ENCODE results near the gene ULBP1.
"Not testable (repeated sequence)": the region's sequence is repeated elsewhere in the genome, so short reads cannot be mapped to it uniquely, and the experiment has no call there.

ULBP1 gene

DNA sequence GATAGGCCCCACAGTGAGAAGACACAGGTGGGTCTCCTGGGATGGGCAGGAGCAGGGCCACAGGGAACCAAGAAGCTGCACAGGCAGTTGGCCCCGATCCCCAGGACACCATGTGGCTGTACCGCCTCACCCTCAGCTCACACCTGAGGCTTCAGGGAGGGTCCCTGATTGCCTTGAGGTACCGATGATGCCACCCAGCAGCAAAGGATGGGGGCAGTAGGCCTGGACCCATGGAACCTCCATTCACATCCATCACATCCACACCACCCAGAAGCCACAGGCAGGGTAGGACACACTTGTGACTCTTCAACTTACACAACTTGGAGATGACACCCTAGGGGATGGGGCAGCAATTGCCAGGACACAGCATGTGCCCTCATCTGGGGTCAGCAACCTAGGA, 39.9 kb downstream of the ULBP1 start:
- in situ Hi-C loops (cut with HindIII; ENCODE audit: low sequenced_read_pairs): not testable (repeated sequence)

DNA sequence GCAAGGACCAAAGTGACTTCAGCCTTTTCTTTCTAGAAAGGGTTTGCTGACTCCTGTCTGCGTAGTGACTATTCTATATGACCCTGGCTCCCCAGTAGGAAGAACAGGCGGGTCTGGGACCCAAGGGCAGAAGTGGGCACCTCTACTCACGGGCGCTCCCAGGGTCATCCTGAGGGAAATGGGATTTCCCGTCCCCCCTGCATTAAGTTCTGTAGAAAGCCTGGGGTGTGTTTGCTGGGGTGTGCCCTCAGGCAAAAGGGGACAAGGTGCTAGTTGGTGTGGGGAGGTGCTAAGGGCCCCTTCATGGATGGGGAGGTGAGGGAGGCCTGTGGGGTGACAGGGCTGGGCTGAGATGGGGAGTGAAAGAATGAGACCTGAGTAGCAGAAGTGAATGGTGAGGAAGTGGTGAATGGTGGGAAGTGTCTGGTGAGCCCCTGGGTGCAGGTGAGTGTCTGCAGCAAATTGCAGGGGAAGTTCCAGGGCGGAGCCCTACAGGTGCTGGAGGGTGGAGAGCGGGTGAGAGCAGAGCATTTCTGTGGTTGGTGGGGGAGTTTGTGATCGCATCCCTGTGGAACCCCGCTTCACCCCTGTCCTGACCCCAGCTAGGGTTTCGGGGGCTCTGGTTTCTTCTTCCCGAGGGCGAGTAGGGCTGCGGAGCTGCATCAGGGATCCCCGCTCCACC, 40.5 kb downstream of the ULBP1 start:
- in situ Hi-C loops (cut with HindIII; ENCODE audit: low sequenced_read_pairs): no loop called here

GRCh38 chr6:150004783-150005717, 41.3 kb downstream of the ULBP1 start:
- in situ Hi-C loops (cut with HindIII; ENCODE audit: low sequenced_read_pairs): no loop called here

- in situ Hi-C loops (cut with HindIII; ENCODE audit: low sequenced_read_pairs): no loop called here
These were observed 42.3 kb downstream of the ULBP1 start for GRCh38 chr6:150005761-150006651.

DNA sequence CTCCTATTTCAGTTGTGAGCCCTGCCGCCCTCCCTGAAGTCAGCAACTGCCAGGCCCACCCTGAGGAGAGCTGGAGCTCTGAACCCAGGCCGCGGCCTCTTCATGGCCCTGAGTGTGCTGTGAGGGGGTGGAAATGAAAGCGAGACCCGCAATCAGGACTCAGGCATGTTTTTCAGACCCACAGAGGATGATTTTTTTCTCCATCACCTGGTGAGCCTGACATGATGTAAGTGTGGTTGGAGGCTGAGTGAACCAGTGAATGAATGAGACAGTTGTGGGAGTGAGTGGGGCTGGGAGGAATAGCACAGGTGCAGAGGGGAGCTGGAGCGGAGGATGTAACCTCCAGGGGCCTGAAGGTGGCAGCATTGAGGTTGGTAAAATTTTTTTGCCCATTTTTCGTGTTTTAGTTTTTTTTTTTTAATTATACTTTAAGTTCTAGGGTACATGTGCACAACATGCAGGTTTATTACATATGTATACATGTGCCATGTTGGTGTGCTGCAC, 43.3 kb downstream of the ULBP1 start:
- in situ Hi-C loops (cut with HindIII; ENCODE audit: low sequenced_read_pairs): no loop called here

- in situ Hi-C loops (cut with HindIII; ENCODE audit: low sequenced_read_pairs): no loop called here
These were observed 44.8 kb downstream of the ULBP1 start for GRCh38 chr6:150008588-150008987.

GRCh38 chr6:150012846-150013784, 49.4 kb downstream of the ULBP1 start:
- in situ Hi-C loops (cut with HindIII; ENCODE audit: low sequenced_read_pairs): not testable (repeated sequence)

DNA sequence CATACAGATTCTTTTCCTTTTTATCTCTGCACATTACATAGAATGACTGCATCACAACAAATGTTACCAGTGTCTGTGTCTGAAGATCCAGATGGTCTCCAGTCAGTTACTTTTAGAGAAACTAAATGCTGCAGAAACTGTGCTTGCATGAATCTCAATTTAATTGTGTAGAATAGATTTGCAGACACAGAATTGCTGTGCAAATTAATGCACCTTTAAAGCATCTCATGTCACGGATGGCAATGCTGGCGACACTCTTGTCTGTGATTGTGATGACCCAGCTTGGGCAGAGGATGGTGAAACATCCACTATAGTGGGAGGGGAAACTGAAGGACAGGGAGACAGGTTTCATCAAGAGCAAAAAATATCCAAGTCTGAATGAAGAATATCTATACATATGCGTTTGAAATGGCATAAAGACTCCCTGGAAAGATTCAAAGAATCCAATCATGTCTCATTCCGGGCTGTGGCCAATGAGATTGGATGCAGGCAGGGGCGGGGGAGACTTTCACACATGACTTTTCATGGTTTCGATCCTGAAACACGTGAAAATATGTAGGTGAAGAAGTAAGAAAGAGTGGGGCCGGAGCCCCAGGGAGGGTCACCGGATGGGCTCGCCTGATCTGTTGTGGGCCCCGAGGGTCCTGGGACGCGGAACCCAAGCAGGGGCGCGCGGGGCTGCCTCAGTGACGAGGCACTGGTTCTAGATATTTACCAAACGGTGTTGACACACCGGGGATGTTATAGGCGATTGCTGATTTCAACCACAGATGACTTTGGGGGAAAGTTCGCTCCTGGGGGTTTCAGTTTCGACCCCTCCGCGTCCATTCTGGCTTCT, 50.3 kb downstream of the ULBP1 start:
- in situ Hi-C loops (cut with HindIII; ENCODE audit: low sequenced_read_pairs): not testable (repeated sequence)

DNA sequence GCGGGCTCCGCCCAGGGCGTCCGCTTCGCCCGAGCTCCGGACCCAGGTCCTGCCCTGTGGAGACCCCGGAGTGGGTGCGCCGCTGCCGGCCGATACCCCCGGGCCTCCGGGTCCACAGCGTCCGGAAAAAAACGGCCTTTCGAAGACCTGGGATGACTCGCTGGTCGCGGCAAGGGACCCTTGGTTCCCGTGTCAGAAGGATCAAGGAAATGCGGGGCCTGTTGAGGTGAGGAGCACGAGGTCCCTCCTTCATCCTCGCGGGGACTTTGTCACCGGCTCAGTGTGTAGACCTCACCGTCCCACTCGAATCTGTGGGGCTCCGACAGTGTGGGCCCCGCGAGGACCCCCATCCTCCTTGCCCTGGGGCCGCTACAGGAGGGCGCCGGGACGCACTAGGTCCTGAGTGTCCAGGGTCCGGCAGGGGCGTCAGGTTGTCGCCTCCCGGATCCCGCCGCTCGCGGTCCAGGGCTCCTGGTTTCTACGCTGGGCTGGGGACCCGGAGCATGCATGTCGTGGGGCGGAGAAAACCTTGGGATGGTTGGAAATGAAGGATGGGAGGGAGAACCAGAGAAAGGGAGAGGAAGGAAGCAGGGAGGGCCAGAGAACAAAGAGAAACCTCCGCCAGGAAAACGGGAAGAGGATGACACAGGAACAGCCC, 51.0 kb downstream of the ULBP1 start:
- in situ Hi-C loops (cut with HindIII; ENCODE audit: low sequenced_read_pairs): not testable (repeated sequence)

- in situ Hi-C loops (cut with HindIII; ENCODE audit: low sequenced_read_pairs): not testable (repeated sequence)
These were observed 51.7 kb downstream of the ULBP1 start for GRCh38 chr6:150015281-150016001.

GRCh38 chr6:150016324-150017185, 52.8 kb downstream of the ULBP1 start:
- in situ Hi-C loops (cut with HindIII; ENCODE audit: low sequenced_read_pairs): no loop called here

GRCh38 chr6:150017186-150017521, 53.4 kb downstream of the ULBP1 start:
- in situ Hi-C loops (cut with HindIII; ENCODE audit: low sequenced_read_pairs): not testable (repeated sequence)

DNA sequence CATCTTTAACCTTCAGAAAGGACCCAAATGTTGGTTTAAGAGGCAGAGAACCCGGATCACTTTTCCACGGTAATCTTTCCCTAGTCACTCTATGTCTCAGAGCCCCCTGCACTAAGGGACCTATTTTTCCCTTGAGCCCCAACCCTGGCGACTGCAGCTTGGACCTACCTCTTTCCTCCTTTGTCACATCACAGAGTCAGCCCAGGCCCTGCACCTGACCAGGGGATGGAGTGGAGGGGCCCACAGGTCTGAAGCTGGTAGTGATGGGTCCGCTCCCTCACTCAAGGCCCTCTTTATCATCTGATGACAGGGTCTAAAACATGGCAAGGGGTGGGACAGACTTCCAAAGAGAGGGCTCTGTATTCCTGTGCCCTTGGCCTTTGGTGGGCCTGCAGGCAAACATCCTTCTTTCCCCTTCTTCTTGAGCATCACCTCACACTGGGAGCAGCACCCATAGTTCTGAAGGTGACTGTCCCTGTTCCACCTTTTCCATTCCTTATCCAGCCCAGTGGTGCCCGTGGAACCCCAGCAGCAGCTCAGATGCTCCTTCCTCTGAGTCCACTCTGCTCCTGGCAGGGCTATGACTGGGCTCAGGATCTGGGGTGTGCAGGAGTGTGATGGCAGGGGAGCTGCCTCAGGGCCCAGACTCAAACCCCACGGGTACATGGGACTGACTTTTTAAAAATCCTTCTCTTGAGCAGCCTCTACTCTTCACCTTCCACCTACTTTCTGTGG, 55.3 kb downstream of the ULBP1 start:
- in situ Hi-C loops (cut with HindIII; ENCODE audit: low sequenced_read_pairs): no loop called here

- in situ Hi-C loops (cut with HindIII; ENCODE audit: low sequenced_read_pairs): not testable (repeated sequence)
These were observed 58.1 kb downstream of the ULBP1 start for GRCh38 chr6:150021870-150022269.

Measured in endothelial cell of hepatic sinusoid (primary cell).